Measurements from ENCODE around the gene ARFGAP1.
"Not testable (repeated sequence)": the region's sequence is repeated elsewhere in the genome, so short reads cannot be mapped to it uniquely, and the experiment has no call there.

- not testable (repeated sequence) for TF ChIP-seq EZH2 (IDR thresholded peaks at IDR 0.05; ENCODE audit: insufficient read depth, low read length); CTCF (IDR thresholded peaks at IDR 0.05; ENCODE audit: insufficient read depth, low read depth, low read length)
These were observed 33.5 kb downstream of the ARFGAP1 start for GRCh38 chr20:63305933-63306672.
